Measurements from ENCODE around the gene SMIM30. TPM values are rescaled to one million over a fixed set of nuclear protein-coding genes. Genes with fewer than 3 reads are reported as not detected.

The SMIM30 gene
- total and polyA plus RNA-seq, 12 donors = 77.0 to 411 (median 164) TPM

- Histone ChIP-seq H3K4me1 (no peaks in the 10 kb centered on the region), H3K36me3 (no peaks in the 10 kb centered on the region), H3K9me3 (no peaks in the 10 kb centered on the region), H3K27me3 (peaks cover 0 to 5% (median 0%) of the 10 kb centered on the region in 7 donors), H3K4me3 (no peak overlapping the region), H3K27ac (no peak overlapping the region)
- intact Hi-C loops (cut with DNase I) = loop anchor here in 2 of 10 donors (10.0 kb wide), 2 partner anchors 144 to 536 kb away; no protein-coding TSS in a partner anchor
- TF ChIP-seq CTCF (IDR thresholded peaks at IDR 0.05) = no peak
- no peak for DNase-seq
- no peak for ATAC-seq
- 56% methylated on average over 2 of the region's 2 CpGs for WGBS, 2 donors
Measured at GRCh38 chr7:113158756-113159155, 40.4 kb upstream of the SMIM30 start.

GRCh38 chr7:113154117-113154516 is 35.8 kb upstream of the SMIM30 start:
- DNase-seq (no peak), ATAC-seq (no peak)
- Histone ChIP-seq H3K4me1 (no peaks in the 10 kb centered on the region), H3K27me3 (peaks cover 0 to 5% (median 0%) of the 10 kb centered on the region in 7 donors), H3K27ac (no peak overlapping the region), H3K36me3 (no peaks in the 10 kb centered on the region), H3K4me3 (no peak overlapping the region), H3K9me3 (no peaks in the 10 kb centered on the region)
- intact Hi-C loops (cut with DNase I) = loop anchor here in 2 of 10 donors (10.0 kb wide), 2 partner anchors 139 to 541 kb away; no protein-coding TSS in a partner anchor
- 85 to 88% methylated on average over 3 of the region's 3 CpGs for WGBS, 2 donors
- no peak for TF ChIP-seq CTCF (IDR thresholded peaks at IDR 0.05)

- Histone ChIP-seq H3K9me3 (no peaks in the 10 kb centered on the region), H3K27me3 (no peaks in the 10 kb centered on the region), H3K4me1 (no peaks in the 10 kb centered on the region), H3K4me3 (no peak overlapping the region), H3K36me3 (no peaks in the 10 kb centered on the region), H3K27ac (no peak overlapping the region)
- intact Hi-C loops (cut with DNase I) = no loop called here
- DNase-seq (no peak), ATAC-seq (no peak)
- TF ChIP-seq CTCF (IDR thresholded peaks at IDR 0.05) = no peak
- WGBS, 2 donors = 49 to 67% methylated on average over 1 of the region's 1 CpG
Measured at GRCh38 chr7:113144817-113145216, 26.5 kb upstream of the SMIM30 start.

GRCh38 chr7:113143486-113144257 is 25.3 kb upstream of the SMIM30 start:
- Histone ChIP-seq H3K4me3 (no peak overlapping the region), H3K4me1 (no peaks in the 10 kb centered on the region), H3K27me3 (no peaks in the 10 kb centered on the region), H3K36me3 (no peaks in the 10 kb centered on the region), H3K9me3 (no peaks in the 10 kb centered on the region), H3K27ac (no peak overlapping the region)
- WGBS, 2 donors = 72 to 79% methylated on average over 2 of the region's 2 CpGs
- TF ChIP-seq CTCF (IDR thresholded peaks at IDR 0.05) = no peak
- DNase-seq = no peak
- no peak for ATAC-seq
- intact Hi-C loops (cut with DNase I) = no loop called here

Measured in heart right ventricle (tissue), 16 donors.